ENCODE data around the gene CMSS1.

The CMSS1 gene

GRCh38 chr3:99929745-99930139 lies 112.1 kb downstream of the CMSS1 start:
- peak overlapping the region in 1 of 2 donors; percentile 4 for H3K4me3 ChIP-seq (replicated peaks in 1 of 2; ENCODE audit: low read depth in 2 of 2, low read length in 2 of 2)
- peak; percentile 49 to 77 for DNase-seq (ENCODE audit: low read depth in 2 of 2)

GRCh38 chr3:99931059-99931458 lies 113.4 kb downstream of the CMSS1 start:
- TF ChIP-seq CTCF (IDR thresholded peaks at IDR 0.05; ENCODE audit: low read depth, low read length) = no peak
- no peak for DNase-seq (ENCODE audit: low read depth in 2 of 2)
- no peak overlapping the region for H3K4me3 ChIP-seq (replicated peaks in 1 of 2; ENCODE audit: low read depth in 2 of 2, low read length in 2 of 2)

More at GRCh38 chr3:99929745-99930139, 112.1 kb downstream of the CMSS1 start:
- TF ChIP-seq CTCF (IDR thresholded peaks at IDR 0.05; ENCODE audit: low read depth, low read length) = no peak

GRCh38 chr3:99933971-99934750 lies 116.5 kb downstream of the CMSS1 start:
- TF ChIP-seq CTCF (IDR thresholded peaks at IDR 0.05; ENCODE audit: low read depth, low read length) = no peak
- no peak for DNase-seq (ENCODE audit: low read depth in 2 of 2)

DNA sequence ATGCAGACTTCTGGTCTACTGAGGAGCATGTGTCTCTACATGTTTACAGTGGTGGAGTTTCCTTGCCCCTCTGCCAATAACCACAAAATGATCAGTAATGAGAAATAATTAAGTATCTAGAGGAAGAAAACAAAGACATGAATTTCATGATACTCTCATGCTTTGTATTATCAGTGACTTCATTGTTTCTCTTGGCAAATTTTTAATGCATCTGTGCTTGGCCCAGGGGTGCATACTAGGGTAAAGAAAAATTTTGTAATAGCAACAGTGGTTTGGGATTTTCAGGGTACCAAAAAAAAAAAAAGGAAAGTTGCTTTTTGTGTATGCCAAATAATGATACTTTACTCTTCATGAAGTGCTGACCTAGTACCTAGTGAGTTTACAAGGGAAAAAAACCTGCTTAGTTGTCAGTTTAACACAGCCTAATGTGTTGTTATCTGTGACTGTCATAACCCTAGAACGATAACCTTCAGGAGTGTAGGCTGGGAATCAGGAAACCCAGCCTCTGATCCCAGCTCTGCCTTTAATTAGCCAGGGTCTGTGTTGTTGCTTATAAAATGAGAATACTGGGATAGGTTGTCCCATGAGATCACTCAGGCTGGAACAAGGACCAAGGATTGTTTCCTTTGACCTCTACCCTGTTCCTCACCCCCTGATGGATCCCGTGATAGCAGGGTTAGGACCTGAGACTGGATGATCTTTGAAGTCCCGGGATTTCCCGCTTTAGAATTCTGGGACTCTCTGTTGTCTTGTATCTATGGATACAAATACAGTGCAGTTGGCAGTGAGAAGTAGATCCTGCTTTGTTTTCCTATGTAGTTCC lies 117.5 kb downstream of the CMSS1 start:
- peak; percentile 51 to 70 for DNase-seq (ENCODE audit: low read depth in 2 of 2)
- no peak for TF ChIP-seq CTCF (IDR thresholded peaks at IDR 0.05; ENCODE audit: low read depth, low read length)

More at GRCh38 chr3:99933971-99934750, 116.5 kb downstream of the CMSS1 start:
- no peak overlapping the region for H3K4me3 ChIP-seq (replicated peaks in 1 of 2; ENCODE audit: low read depth in 2 of 2, low read length in 2 of 2)

GRCh38 chr3:99938270-99938911 lies 120.7 kb downstream of the CMSS1 start:
- TF ChIP-seq CTCF (IDR thresholded peaks at IDR 0.05; ENCODE audit: low read depth, low read length) = no peak
- DNase-seq (ENCODE audit: low read depth in 2 of 2) = peak; percentile 59 to 64
- no peak overlapping the region for H3K4me3 ChIP-seq (replicated peaks in 1 of 2; ENCODE audit: low read depth in 2 of 2, low read length in 2 of 2)

More for the DNA sequence above, 117.5 kb downstream of the CMSS1 start:
- H3K4me3 ChIP-seq (replicated peaks in 1 of 2; ENCODE audit: low read depth in 2 of 2, low read length in 2 of 2) = no peak overlapping the region

DNA sequence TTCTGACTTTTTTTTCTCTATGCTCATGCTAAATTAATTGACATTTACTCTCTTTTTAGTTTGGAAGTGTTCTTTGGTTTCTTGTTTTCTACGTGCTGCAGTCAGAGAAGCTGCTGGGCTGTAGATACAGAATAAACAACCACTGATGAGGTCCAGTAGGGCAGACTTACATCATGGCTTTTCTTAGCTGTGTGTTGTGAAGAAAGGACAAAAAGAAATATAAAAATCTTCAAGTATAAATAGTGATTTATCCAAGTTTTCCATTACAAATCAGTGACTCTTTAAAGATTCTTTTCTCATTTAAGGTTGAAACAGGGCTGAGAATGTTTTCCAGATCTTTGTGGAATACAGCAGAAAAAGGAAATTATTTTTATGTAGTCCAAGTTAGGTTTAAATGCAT lies 122.2 kb downstream of the CMSS1 start:
- no peak for TF ChIP-seq CTCF (IDR thresholded peaks at IDR 0.05; ENCODE audit: low read depth, low read length)

More for the DNA sequence above, 122.2 kb downstream of the CMSS1 start:
- DNase-seq (ENCODE audit: low read depth in 2 of 2) = no peak
- H3K4me3 ChIP-seq (replicated peaks in 1 of 2; ENCODE audit: low read depth in 2 of 2, low read length in 2 of 2) = no peak overlapping the region
